Breast epithelium (tissue), 4 donors: ENCODE measurements around the gene MTREX. TPM values are rescaled to one million over a fixed set of nuclear protein-coding genes. Genes with fewer than 3 reads are reported as not detected.

Experiments used
- DNase-seq, 2 donors: peaks; one replicate each; pipeline ENCODE4 v3.0.0-alpha.2; 2019; ENCODE audit warnings: low spot score in 2 of 2
- H3K27ac ChIP-seq, 2 donors: fragments of 200-600 bp; sonication (generic) in 1 of 2; one replicate each; pipeline ENCODE4 v1.5.1; 2016 to 2019; ENCODE audit warnings: mild to moderate bottlenecking in 1 of 2
- H3K27me3 ChIP-seq, 2 donors: fragments of 200-600 bp; sonication (generic) in 1 of 2; one replicate each; pipeline versions ENCODE4 v1.5.1 to v1.6.0; 2017 to 2019; ENCODE audit warnings: control low read depth in 1 of 2, mild to moderate bottlenecking in 1 of 2
- H3K36me3 ChIP-seq: fragments of 200-600 bp; one replicate; pipeline ENCODE4 v1.5.1; 2019
- H3K4me1 ChIP-seq, 2 donors: fragments of 200-600 bp; sonication (generic); one replicate each; pipeline ENCODE4 v1.5.1; 2016 to 2019; ENCODE audit warnings: control low read depth in 1 of 2
- H3K4me3 ChIP-seq, 3 donors: fragments of 200-600 bp; sonication (generic); 1 replicate in 2 of 3; 2 replicates in 1 of 3; pipeline ENCODE4 v1.5.1; 2016 to 2019; ENCODE audit warnings: mild to moderate bottlenecking in 3 of 3, moderate library complexity in 2 of 3
- H3K9me3 ChIP-seq, 2 donors: fragments of 200-600 bp; sonication (generic) in 1 of 2; one replicate each; pipeline ENCODE4 v1.5.1; 2016 to 2019; ENCODE audit warnings: control low read depth in 1 of 2
- POLR2A ChIP-seq: fragments of 450-650 bp; IDR thresholded peaks from one replicate; pipeline ENCODE4 v1.6.1; 2016; ENCODE audit warnings: antibody characterized with exemption, mild to moderate bottlenecking, moderate library complexity
- POLR2AphosphoS5 ChIP-seq, 3 donors: sonication (generic); formaldehyde crosslinking; IDR thresholded peaks; one replicate each; pipeline ENCODE4 v1.6.1; 2017; ENCODE audit warnings: antibody characterized with exemption in 3 of 3
- intact Hi-C: fragments of 100-400 bp; cut with DNase I; formaldehyde crosslinking; loops from one replicate; pipeline ENCODE4 v1.15.1; 2023; ENCODE audit warnings: low total_unique reads
- total RNA-seq, 3 donors: library from RNA; depleted of rRNA; stranded (reverse); fragments of >200 nt; gene quantifications; one replicate each; pipeline ENCODE4 v1.1.0, GENCODE V29; 2016
- TF ChIP-seq, protein P1 (sequence below), 3 donors: fragments of 450-650 bp; IDR thresholded peaks; one replicate each; pipeline ENCODE4 v1.5.1; 2016 to 2017; ENCODE audit warnings: antibody characterized with exemption in 3 of 3, mild to moderate bottlenecking in 3 of 3, moderate library complexity in 3 of 3

The MTREX gene
- total RNA-seq, 3 donors from 2014 or later = 95.7 to 107 (median 98.8) TPM

DNA sequence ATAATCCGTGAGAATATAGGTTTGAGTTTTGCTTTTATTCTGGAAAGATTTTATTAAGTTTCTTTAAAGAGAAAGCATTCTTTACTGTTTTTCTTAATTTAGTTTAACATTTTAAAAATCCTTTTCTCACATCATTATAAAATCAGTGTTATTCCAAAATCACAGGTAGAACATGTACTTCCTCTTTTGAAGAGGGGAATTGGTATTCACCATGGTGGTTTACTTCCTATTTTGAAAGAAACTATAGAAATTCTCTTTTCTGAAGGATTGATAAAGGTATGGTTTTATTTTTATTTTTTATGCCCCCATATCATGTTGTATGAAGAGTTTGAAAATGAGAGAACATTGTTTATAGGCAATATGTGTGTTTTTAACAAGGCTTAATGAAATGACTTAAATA, 43.0 kb downstream of the MTREX start:
- Histone ChIP-seq H3K27ac (no peak overlapping the region), H3K27me3 (no peaks in the 10 kb centered on the region), H3K4me1 (no peaks in the 10 kb centered on the region), H3K4me3 (no peak overlapping the region), H3K9me3 (no peaks in the 10 kb centered on the region), H3K36me3 (no peaks in the 10 kb centered on the region)
- no peak for DNase-seq
- TF ChIP-seq, protein P1, sequence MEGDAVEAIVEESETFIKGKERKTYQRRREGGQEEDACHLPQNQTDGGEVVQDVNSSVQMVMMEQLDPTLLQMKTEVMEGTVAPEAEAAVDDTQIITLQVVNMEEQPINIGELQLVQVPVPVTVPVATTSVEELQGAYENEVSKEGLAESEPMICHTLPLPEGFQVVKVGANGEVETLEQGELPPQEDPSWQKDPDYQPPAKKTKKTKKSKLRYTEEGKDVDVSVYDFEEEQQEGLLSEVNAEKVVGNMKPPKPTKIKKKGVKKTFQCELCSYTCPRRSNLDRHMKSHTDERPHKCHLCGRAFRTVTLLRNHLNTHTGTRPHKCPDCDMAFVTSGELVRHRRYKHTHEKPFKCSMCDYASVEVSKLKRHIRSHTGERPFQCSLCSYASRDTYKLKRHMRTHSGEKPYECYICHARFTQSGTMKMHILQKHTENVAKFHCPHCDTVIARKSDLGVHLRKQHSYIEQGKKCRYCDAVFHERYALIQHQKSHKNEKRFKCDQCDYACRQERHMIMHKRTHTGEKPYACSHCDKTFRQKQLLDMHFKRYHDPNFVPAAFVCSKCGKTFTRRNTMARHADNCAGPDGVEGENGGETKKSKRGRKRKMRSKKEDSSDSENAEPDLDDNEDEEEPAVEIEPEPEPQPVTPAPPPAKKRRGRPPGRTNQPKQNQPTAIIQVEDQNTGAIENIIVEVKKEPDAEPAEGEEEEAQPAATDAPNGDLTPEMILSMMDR (IDR thresholded peaks at IDR 0.05) = no peak
- no peak for TF ChIP-seq POLR2AphosphoS5 (IDR thresholded peaks at IDR 0.05)
- no peak for TF ChIP-seq POLR2A
- intact Hi-C loops = no loop called here

DNA sequence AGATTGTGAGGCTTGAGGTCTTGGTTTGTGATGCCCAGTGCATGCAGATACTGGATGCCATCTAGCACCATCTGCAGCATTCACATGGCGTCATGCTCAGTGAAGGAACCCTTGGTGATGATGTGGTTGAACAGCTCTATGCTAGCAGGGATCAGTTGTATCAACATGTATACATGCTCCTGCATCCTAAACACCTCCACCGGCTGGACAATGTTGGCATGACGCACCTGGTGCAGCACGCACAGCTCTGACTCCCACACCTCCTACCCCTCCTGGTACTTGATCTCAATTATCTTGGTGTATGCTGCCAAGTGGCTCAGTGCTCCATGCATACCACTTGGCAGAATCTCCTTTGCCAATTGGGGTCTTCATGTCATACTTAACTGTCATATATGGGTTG, 49.1 kb downstream of the MTREX start:
- Histone ChIP-seq H3K36me3 (no peaks in the 10 kb centered on the region), H3K27me3 (no peaks in the 10 kb centered on the region), H3K4me3 (no peak overlapping the region), H3K9me3 (no peaks in the 10 kb centered on the region), H3K4me1 (no peaks in the 10 kb centered on the region), H3K27ac (no peak overlapping the region)
- no peak for DNase-seq
- intact Hi-C loops = no loop called here
- TF ChIP-seq POLR2AphosphoS5 (IDR thresholded peaks at IDR 0.05) = no peak
- TF ChIP-seq POLR2A = no peak
- TF ChIP-seq, protein P1 (IDR thresholded peaks at IDR 0.05) = no peak

DNA sequence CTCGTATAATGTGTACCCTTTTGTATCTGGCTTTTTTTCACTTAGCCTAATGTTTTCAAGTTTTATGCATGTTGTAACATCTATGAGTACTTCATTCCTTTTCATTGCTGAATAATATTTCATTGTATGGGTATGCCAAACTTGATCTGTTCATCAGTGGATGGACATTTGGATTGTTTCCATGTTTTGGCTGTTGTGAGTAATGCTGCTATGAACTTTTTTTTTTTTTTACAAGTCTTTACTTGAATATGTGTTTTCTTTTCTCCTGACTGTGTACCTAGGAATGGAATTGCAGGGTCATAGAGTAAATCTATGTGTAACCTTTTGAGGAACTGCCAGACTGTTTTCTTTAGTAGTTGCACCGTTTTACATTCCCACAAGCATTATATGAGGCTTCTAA, 52.4 kb downstream of the MTREX start:
- DNase-seq = no peak
- H3K27me3 ChIP-seq = no peaks in the 10 kb centered on the region
- no peak overlapping the region for H3K4me3 ChIP-seq
- H3K36me3 ChIP-seq = no peaks in the 10 kb centered on the region
- H3K27ac ChIP-seq = no peak overlapping the region
- intact Hi-C loops = no loop called here
- TF ChIP-seq, protein P1 (IDR thresholded peaks at IDR 0.05) = no peak
- TF ChIP-seq POLR2AphosphoS5 (IDR thresholded peaks at IDR 0.05) (no peak), POLR2A (no peak)
- no peaks in the 10 kb centered on the region for H3K9me3 ChIP-seq
- no peaks in the 10 kb centered on the region for H3K4me1 ChIP-seq

DNA sequence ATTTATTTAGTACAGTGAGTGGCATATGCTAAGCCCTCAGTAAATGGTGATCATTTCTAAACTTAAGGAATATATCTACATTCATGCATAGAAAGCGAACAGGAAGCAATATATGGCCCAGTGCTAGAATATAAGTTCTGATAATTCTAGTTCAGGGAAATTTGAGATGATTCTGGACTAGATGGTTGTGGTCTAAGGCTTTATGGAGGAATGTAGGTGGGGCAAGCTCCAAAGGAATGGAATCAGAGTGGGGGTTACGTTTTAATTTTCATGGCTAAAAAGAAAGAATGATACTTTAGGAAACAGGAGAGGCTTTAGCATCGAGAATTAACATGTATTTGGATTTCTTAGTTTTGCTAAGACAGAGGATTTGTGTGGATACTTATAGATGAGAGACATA, 56.1 kb downstream of the MTREX start:
- H3K27ac ChIP-seq = no peak overlapping the region
- H3K4me1 ChIP-seq = no peaks in the 10 kb centered on the region
- H3K27me3 ChIP-seq = no peaks in the 10 kb centered on the region
- no peak overlapping the region for H3K4me3 ChIP-seq
- H3K36me3 ChIP-seq = peaks cover 5% of the 10 kb centered on the region
- TF ChIP-seq, protein P1 (IDR thresholded peaks at IDR 0.05) = no peak
- TF ChIP-seq POLR2A = no peak
- no peak for TF ChIP-seq POLR2AphosphoS5 (IDR thresholded peaks at IDR 0.05)
- no peaks in the 10 kb centered on the region for H3K9me3 ChIP-seq
- intact Hi-C loops = no loop called here
- DNase-seq = no peak

DNA sequence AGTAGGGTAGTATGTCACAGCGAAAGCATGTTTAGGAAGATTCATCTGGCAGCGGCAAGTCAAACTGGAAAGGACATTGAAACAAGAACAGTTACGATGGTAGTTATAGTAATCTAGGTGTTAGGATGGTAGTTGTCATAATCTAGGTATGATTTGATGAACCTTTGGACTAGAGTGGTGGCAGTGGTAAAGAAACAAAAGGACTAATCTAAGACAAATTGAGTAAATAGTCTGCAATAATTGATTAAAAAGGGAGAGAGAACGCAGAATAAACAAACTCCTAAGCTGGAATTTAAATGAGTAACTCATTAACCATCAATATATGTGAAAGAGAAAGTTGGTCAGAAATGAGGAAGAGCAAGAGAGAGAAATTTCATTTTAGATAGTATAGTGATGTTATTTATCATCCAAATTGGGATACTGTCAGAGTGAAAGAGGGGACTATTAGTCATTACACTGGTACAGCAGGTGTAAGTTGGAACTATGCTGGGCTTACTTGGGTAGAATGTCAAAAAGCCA, 56.8 kb downstream of the MTREX start:
- H3K4me3 ChIP-seq = no peak overlapping the region
- H3K36me3 ChIP-seq = peaks cover 5% of the 10 kb centered on the region
- no peaks in the 10 kb centered on the region for H3K4me1 ChIP-seq
- no peak overlapping the region for H3K27ac ChIP-seq
- TF ChIP-seq, protein P1 (IDR thresholded peaks at IDR 0.05) = no peak
- TF ChIP-seq POLR2AphosphoS5 (IDR thresholded peaks at IDR 0.05) (no peak), POLR2A (no peak)
- no peaks in the 10 kb centered on the region for H3K9me3 ChIP-seq
- H3K27me3 ChIP-seq = no peaks in the 10 kb centered on the region
- no peak for DNase-seq
- intact Hi-C loops = no loop called here
